A549 (cell line): ENCODE results near the gene RABL6.
"Not testable (repeated sequence)": the region's sequence is repeated elsewhere in the genome, so short reads cannot be mapped to it uniquely, and the experiment has no call there.

Source experiments
- EP300 ChIP-seq, 2 experiments: fragments of >200 bp; sonication (Bioruptor Twin); formaldehyde crosslinking; IDR thresholded peaks; 2 replicates in 1 of 2; 3 replicates in 1 of 2; pipeline ENCODE4 v1.6.1; 2016 to 2017
- JUN ChIP-seq, 2 experiments: fragments of >200 bp; sonication (Bioruptor Twin); formaldehyde crosslinking; IDR thresholded peaks; 2 replicates in 1 of 2; 3 replicates in 1 of 2; pipeline ENCODE4 v1.6.1; 2016 to 2017
- JUNB ChIP-seq: fragments of >200 bp; sonication (Bioruptor Twin); formaldehyde crosslinking; IDR thresholded peaks from 2 replicates; pipeline ENCODE4 v1.6.1; 2016
- MAFK ChIP-seq: fragments of 450-650 bp; IDR thresholded peaks from 2 replicates; pipeline ENCODE4 v1.6.1; 2014; ENCODE audit not compliant: partially characterized antibody
- SMC3 ChIP-seq: fragments of >200 bp; sonication (Bioruptor Twin); formaldehyde crosslinking; IDR thresholded peaks from 3 replicates; pipeline ENCODE4 v1.6.1; 2018; ENCODE audit warnings: inconsistent platforms
- TF ChIP-seq, protein P1 (sequence below): fragments of >200 bp; sonication (Bioruptor Twin); formaldehyde crosslinking; IDR thresholded peaks from 3 replicates; pipeline ENCODE4 v1.5.1; 2016
- TF ChIP-seq, protein P2 (sequence below): fragments of 250-450 bp; sonication (Bioruptor Pico); IDR thresholded peaks from 2 replicates; pipeline ENCODE4 v1.5.0; 2021; ENCODE audit warnings: mild to moderate bottlenecking, moderate library complexity, borderline replicate concordance
- TF ChIP-seq, protein P3 (sequence below): fragments of >200 bp; sonication (Bioruptor Twin); formaldehyde crosslinking; IDR thresholded peaks from 3 replicates; pipeline ENCODE4 v1.6.1; 2016

DNA sequence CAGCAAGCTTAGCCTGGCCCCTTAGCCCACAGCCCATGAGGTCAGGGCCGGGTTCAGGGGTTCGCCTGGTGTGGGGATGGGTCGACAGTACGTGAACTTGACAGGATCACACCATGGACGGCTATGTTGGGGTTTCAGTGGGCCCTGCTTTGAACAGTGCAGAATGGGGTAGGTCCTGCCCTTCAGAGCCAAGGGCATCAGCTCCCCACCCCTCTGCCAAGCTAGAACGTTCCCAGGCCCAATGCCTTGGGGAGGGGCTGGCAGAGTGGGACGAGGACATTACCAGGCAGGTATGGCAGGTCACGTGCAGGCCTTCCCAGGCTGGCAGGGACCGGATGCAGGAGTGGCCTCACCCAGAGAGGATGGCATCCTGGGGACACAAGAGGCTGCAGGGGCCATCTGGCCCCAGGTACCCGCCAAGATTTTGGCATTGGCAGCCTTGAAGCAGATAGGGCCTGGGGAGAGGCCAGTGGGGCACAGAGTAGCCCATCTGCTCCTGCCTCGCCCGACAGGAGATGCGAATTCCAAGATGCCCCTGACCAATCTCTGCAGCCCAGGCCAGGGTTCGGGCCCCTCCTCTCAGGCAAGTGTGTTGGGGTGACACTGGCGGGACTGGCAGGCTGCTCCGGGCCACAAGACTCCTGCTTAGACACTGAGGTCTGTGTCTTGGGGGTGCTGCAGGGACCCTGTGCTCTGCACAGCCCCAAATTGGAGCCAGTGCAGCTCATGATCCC, 34.1 kb downstream of the RABL6 start:
- not testable (repeated sequence) for TF ChIP-seq EP300 (IDR thresholded peaks at IDR 0.05); SMC3; JUNB; MAFK
- TF ChIP-seq, protein P1, sequence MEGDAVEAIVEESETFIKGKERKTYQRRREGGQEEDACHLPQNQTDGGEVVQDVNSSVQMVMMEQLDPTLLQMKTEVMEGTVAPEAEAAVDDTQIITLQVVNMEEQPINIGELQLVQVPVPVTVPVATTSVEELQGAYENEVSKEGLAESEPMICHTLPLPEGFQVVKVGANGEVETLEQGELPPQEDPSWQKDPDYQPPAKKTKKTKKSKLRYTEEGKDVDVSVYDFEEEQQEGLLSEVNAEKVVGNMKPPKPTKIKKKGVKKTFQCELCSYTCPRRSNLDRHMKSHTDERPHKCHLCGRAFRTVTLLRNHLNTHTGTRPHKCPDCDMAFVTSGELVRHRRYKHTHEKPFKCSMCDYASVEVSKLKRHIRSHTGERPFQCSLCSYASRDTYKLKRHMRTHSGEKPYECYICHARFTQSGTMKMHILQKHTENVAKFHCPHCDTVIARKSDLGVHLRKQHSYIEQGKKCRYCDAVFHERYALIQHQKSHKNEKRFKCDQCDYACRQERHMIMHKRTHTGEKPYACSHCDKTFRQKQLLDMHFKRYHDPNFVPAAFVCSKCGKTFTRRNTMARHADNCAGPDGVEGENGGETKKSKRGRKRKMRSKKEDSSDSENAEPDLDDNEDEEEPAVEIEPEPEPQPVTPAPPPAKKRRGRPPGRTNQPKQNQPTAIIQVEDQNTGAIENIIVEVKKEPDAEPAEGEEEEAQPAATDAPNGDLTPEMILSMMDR: not testable (repeated sequence)
- TF ChIP-seq JUN (IDR thresholded peaks at IDR 0.05): 0 out of 5 replicates have a peak, but pooled peaks of 1 of the 2 experiments have one; percentile 5
- TF ChIP-seq, protein P2, sequence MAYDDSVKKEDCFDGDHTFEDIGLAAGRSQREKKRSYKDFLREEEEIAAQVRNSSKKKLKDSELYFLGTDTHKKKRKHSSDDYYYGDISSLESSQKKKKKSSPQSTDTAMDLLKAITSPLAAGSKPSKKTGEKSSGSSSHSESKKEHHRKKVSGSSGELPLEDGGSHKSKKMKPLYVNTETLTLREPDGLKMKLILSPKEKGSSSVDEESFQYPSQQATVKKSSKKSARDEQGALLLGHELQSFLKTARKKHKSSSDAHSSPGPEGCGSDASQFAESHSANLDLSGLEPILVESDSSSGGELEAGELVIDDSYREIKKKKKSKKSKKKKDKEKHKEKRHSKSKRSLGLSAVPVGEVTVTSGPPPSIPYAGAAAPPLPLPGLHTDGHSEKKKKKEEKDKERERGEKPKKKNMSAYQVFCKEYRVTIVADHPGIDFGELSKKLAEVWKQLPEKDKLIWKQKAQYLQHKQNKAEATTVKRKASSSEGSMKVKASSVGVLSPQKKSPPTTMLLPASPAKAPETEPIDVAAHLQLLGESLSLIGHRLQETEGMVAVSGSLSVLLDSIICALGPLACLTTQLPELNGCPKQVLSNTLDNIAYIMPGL (CRISPR knock-in tag): not testable (repeated sequence)
- TF ChIP-seq, protein P3, sequence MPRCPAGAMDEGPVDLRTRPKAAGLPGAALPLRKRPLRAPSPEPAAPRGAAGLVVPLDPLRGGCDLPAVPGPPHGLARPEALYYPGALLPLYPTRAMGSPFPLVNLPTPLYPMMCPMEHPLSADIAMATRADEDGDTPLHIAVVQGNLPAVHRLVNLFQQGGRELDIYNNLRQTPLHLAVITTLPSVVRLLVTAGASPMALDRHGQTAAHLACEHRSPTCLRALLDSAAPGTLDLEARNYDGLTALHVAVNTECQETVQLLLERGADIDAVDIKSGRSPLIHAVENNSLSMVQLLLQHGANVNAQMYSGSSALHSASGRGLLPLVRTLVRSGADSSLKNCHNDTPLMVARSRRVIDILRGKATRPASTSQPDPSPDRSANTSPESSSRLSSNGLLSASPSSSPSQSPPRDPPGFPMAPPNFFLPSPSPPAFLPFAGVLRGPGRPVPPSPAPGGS: not testable (repeated sequence)
